DND-41 (cell line): ENCODE results near the gene SZRD1.

Source experiments
- EZH2 ChIP-seq: IDR thresholded peaks from 3 replicates; pipeline ENCODE4 v1.6.1; 2012; ENCODE audit warnings: borderline replicate concordance, low read depth, mild to moderate bottlenecking, moderate library complexity, low read length, inconsistent platforms; ENCODE audit not compliant: severe bottlenecking
- TF ChIP-seq, protein P1 (sequence below): IDR thresholded peaks from 2 replicates; pipeline ENCODE4 v1.5.1; 2012; ENCODE audit warnings: borderline replicate concordance, low read length, moderate library complexity, mild to moderate bottlenecking; ENCODE audit not compliant: poor library complexity, severe bottlenecking; ENCODE audit errors: extremely low read depth

DNA sequence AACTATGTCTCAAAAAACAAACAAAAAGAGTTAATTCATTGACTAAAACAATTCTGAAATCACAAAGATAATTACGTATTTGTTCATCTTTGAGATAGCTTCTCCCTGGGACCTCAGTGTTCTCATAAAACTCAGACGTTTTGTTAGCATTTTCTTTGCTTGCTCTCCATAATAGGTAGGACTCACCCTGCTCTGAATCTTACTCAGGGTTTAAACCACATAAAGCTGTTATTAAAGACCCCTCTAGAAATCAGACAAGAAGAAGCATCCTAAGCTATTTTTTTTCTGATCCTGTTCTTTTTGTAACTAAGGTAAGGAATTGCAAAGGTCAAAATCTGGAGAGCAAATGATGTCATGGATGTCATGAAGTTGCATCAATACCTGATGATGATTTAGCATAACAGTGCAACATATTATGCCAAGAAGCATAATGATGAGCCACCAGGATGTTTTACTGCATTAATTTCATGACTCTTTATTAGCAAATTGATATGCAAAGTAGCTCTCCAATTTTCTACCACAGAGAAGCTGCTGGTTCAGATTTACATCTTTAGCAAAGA, 17.1 kb upstream of the SZRD1 start:
- TF ChIP-seq, protein P1, sequence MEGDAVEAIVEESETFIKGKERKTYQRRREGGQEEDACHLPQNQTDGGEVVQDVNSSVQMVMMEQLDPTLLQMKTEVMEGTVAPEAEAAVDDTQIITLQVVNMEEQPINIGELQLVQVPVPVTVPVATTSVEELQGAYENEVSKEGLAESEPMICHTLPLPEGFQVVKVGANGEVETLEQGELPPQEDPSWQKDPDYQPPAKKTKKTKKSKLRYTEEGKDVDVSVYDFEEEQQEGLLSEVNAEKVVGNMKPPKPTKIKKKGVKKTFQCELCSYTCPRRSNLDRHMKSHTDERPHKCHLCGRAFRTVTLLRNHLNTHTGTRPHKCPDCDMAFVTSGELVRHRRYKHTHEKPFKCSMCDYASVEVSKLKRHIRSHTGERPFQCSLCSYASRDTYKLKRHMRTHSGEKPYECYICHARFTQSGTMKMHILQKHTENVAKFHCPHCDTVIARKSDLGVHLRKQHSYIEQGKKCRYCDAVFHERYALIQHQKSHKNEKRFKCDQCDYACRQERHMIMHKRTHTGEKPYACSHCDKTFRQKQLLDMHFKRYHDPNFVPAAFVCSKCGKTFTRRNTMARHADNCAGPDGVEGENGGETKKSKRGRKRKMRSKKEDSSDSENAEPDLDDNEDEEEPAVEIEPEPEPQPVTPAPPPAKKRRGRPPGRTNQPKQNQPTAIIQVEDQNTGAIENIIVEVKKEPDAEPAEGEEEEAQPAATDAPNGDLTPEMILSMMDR = no peak
- TF ChIP-seq EZH2 = no peak
